Esophagus muscularis mucosa (tissue), 4 donors: ENCODE measurements around the gene CCBE1.

Experiments
- EP300 ChIP-seq: sonication (generic); formaldehyde crosslinking; IDR thresholded peaks from one replicate; pipeline ENCODE4 v1.6.1; 2017; ENCODE audit warnings: antibody characterized with exemption
- POLR2A ChIP-seq: fragments of 450-650 bp; IDR thresholded peaks from one replicate; pipeline ENCODE4 v1.6.1; 2017; ENCODE audit warnings: antibody characterized with exemption, moderate library complexity, mild to moderate bottlenecking, low read depth
- POLR2AphosphoS5 ChIP-seq, 2 donors: sonication (generic); formaldehyde crosslinking; IDR thresholded peaks; one replicate each; pipeline ENCODE4 v1.6.1; 2017; ENCODE audit warnings: antibody characterized with exemption in 2 of 2
- TF ChIP-seq, protein P1 (sequence below), 3 experiments: fragments of 200-600 bp in 2 of 3; fragments of 450-650 bp in 1 of 3; sonication (generic) in 2 of 3; IDR thresholded peaks; one replicate each; pipeline ENCODE4 v1.5.1; 2017 to 2019; ENCODE audit warnings: antibody characterized with exemption in 3 of 3, mild to moderate bottlenecking in 2 of 3, moderate library complexity in 1 of 3

DNA sequence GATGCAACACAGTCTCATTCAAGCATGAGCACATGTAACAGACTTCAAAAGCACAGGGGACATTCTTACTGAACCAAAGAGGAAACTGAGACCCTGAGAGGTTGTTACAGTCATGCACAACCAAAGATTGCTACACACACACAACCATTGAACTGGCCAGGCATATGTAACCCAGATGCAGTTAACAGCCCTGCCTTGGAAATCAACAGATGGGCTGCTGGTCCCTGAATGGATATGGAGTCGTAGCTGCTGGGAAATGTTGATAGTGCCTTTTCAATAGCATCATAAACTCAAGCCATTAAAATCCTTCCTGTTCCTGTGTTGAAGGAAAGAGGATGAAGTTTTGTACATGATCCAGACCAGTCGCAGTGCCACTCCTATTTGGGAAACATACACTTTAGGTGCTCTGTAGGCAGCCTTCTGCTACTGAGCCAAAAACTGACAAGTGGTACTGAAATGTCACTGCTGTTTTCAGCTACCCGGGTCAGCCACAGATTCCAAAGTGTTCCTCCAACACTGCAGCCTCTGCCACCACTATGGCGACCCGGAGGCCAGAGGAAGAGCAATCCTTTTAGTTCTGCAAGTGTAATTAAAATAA lies 143.9 kb downstream of the CCBE1 start:
- TF ChIP-seq, protein P1, sequence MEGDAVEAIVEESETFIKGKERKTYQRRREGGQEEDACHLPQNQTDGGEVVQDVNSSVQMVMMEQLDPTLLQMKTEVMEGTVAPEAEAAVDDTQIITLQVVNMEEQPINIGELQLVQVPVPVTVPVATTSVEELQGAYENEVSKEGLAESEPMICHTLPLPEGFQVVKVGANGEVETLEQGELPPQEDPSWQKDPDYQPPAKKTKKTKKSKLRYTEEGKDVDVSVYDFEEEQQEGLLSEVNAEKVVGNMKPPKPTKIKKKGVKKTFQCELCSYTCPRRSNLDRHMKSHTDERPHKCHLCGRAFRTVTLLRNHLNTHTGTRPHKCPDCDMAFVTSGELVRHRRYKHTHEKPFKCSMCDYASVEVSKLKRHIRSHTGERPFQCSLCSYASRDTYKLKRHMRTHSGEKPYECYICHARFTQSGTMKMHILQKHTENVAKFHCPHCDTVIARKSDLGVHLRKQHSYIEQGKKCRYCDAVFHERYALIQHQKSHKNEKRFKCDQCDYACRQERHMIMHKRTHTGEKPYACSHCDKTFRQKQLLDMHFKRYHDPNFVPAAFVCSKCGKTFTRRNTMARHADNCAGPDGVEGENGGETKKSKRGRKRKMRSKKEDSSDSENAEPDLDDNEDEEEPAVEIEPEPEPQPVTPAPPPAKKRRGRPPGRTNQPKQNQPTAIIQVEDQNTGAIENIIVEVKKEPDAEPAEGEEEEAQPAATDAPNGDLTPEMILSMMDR (IDR thresholded peaks at IDR 0.05) = no peak
- TF ChIP-seq POLR2A (no peak), EP300 (no peak), POLR2AphosphoS5 (IDR thresholded peaks at IDR 0.05) (no peak)
